Measurements from ENCODE around the gene GLIS1. TPM values are rescaled to one million over a fixed set of nuclear protein-coding genes. Genes with fewer than 3 reads are reported as not detected.

The GLIS1 gene
- polyA plus RNA-seq, 1 donor (not counting 4 experiments of a cell fraction or from before 2014, with no cell fraction given): not detected

- H3K4me2 ChIP-seq (ENCODE audit: control insufficient read depth, extremely low read depth, insufficient read depth, low read depth, low read length): no peak overlapping the region
- H3K4me3 ChIP-seq (ENCODE audit: control insufficient read depth in 2 of 3, extremely low read depth in 1 of 3, insufficient read depth in 2 of 3, low read depth in 1 of 3, low read length in 3 of 3): no peak overlapping the region
- DNase-seq (ENCODE audit: low read depth, low spot score) (no peak), FAIRE-seq (no peak)
- H3K9ac ChIP-seq (ENCODE audit: control insufficient read depth, extremely low read depth, insufficient read depth, low read length): no peak overlapping the region
- H4K20me1 ChIP-seq (ENCODE audit: control insufficient read depth, extremely low read depth, insufficient read depth, low read length): no peaks in the 10 kb centered on the region
- no peaks in the 10 kb centered on the region for H3K4me1 ChIP-seq (ENCODE audit: control insufficient read depth, extremely low read depth, insufficient read depth, low read length)
- H3K36me3 ChIP-seq (ENCODE audit: control insufficient read depth in 2 of 2, extremely low read depth in 1 of 2, insufficient read depth in 2 of 2, low read length in 2 of 2): no peaks in the 10 kb centered on the region
- H2AFZ ChIP-seq (ENCODE audit: control insufficient read depth, low read length): no peak overlapping the region
- no peaks in the 10 kb centered on the region for H3K27me3 ChIP-seq (ENCODE audit: control insufficient read depth, extremely low read depth, insufficient read depth, low read length)
- TF ChIP-seq CTCF (optimal IDR thresholded peaks at IDR 0.05 in 1 of 3, IDR thresholded peaks at IDR 0.05 in 1 of 3, conservative IDR thresholded peaks at IDR 0.05 in 1 of 3; ENCODE audit: extremely low read depth in 1 of 3, insufficient read depth in 2 of 3, low read length in 3 of 3) (no peak), EZH2 (IDR thresholded peaks at IDR 0.05; ENCODE audit: low read length) (no peak)
- H3K9me1 ChIP-seq (ENCODE audit: control insufficient read depth, extremely low read depth, insufficient read depth, low read length): no peaks in the 10 kb centered on the region
- no peak overlapping the region for H3K27ac ChIP-seq (ENCODE audit: control insufficient read depth, insufficient read depth, low read length)
- H3K79me2 ChIP-seq (ENCODE audit: control insufficient read depth, insufficient read depth, low read length): no peaks in the 10 kb centered on the region
- dilution Hi-C loops (cut with MboI; ENCODE audit: extremely low pct_ligation_motif_present, low sequenced_read_pairs): no loop called here
- no peaks in the 10 kb centered on the region for H3K9me3 ChIP-seq (ENCODE audit: control insufficient read depth, low read depth, low read length)
These were observed 122.5 kb downstream of the GLIS1 start for GRCh38 chr1:53616511-53616910.

GRCh38 chr1:53615101-53615500 lies 123.9 kb downstream of the GLIS1 start:
- no peak overlapping the region for H2AFZ ChIP-seq (ENCODE audit: control insufficient read depth, low read length)
- H3K9me1 ChIP-seq (ENCODE audit: control insufficient read depth, extremely low read depth, insufficient read depth, low read length): no peaks in the 10 kb centered on the region
- no peak for FAIRE-seq
- no peaks in the 10 kb centered on the region for H4K20me1 ChIP-seq (ENCODE audit: control insufficient read depth, extremely low read depth, insufficient read depth, low read length)
- no peak overlapping the region for H3K27ac ChIP-seq (ENCODE audit: control insufficient read depth, insufficient read depth, low read length)
- dilution Hi-C loops (cut with MboI; ENCODE audit: extremely low pct_ligation_motif_present, low sequenced_read_pairs): no loop called here
- H3K9me3 ChIP-seq (ENCODE audit: control insufficient read depth, low read depth, low read length): no peaks in the 10 kb centered on the region
- no peaks in the 10 kb centered on the region for H3K27me3 ChIP-seq (ENCODE audit: control insufficient read depth, extremely low read depth, insufficient read depth, low read length)
- TF ChIP-seq CTCF (optimal IDR thresholded peaks at IDR 0.05 in 1 of 3, IDR thresholded peaks at IDR 0.05 in 1 of 3, conservative IDR thresholded peaks at IDR 0.05 in 1 of 3; ENCODE audit: extremely low read depth in 1 of 3, insufficient read depth in 2 of 3, low read length in 3 of 3) (no peak), EZH2 (IDR thresholded peaks at IDR 0.05; ENCODE audit: low read length) (no peak)
- no peaks in the 10 kb centered on the region for H3K4me1 ChIP-seq (ENCODE audit: control insufficient read depth, extremely low read depth, insufficient read depth, low read length)
- H3K36me3 ChIP-seq (ENCODE audit: control insufficient read depth in 2 of 2, extremely low read depth in 1 of 2, insufficient read depth in 2 of 2, low read length in 2 of 2): no peaks in the 10 kb centered on the region
- no peak overlapping the region for H3K4me2 ChIP-seq (ENCODE audit: control insufficient read depth, extremely low read depth, insufficient read depth, low read depth, low read length)
- DNase-seq (ENCODE audit: low read depth, low spot score): no peak
- no peaks in the 10 kb centered on the region for H3K79me2 ChIP-seq (ENCODE audit: control insufficient read depth, insufficient read depth, low read length)
- no peak overlapping the region for H3K9ac ChIP-seq (ENCODE audit: control insufficient read depth, extremely low read depth, insufficient read depth, low read length)
- no peak overlapping the region for H3K4me3 ChIP-seq (ENCODE audit: control insufficient read depth in 2 of 3, extremely low read depth in 1 of 3, insufficient read depth in 2 of 3, low read depth in 1 of 3, low read length in 3 of 3)

Data from keratinocyte (primary cell).